CD14-positive monocyte (primary cell): ENCODE data around the gene RASGRP3. TPM values are rescaled to one million over a fixed set of nuclear protein-coding genes. Genes with fewer than 3 reads are reported as not detected.

Source experiments
- DNase-seq, 3 donors: peaks; one replicate each; pipeline ENCODE4 v3.0.0-alpha.2; 2011 to 2022
- H2AFZ ChIP-seq: 2 replicates; pipeline ENCODE4 v1.6.0; 2012; ENCODE audit warnings: mild to moderate bottlenecking, low read depth, low read length, inconsistent platforms; ENCODE audit not compliant: insufficient read depth, poor library complexity, severe bottlenecking
- H3K27ac ChIP-seq, 2 donors: 1 replicate in 1 of 2; 2 replicates in 1 of 2; pipeline ENCODE4 v1.5.1; 2012 to 2013; ENCODE audit warnings: low read length in 2 of 2, control low read depth in 1 of 2, inconsistent platforms in 1 of 2, low read depth in 1 of 2, mild to moderate bottlenecking in 1 of 2
- H3K27me3 ChIP-seq, 2 donors: one replicate each; pipeline versions ENCODE4 v1.6.0 to v1.6.1; 2011 to 2013; ENCODE audit warnings: low read length in 2 of 2; ENCODE audit not compliant: control insufficient read depth in 2 of 2, insufficient read depth in 2 of 2
- H3K36me3 ChIP-seq, 2 donors: replicated peaks in 1 of 2; 1 replicate in 1 of 2; 2 replicates in 1 of 2; pipeline versions ENCODE4 v1.5.1 to v1.6.1; 2012 to 2013; ENCODE audit warnings: low read length in 2 of 2, control low read depth in 1 of 2, inconsistent platforms in 1 of 2, mild to moderate bottlenecking in 1 of 2; ENCODE audit not compliant: insufficient read depth in 2 of 2, control insufficient read depth in 1 of 2
- H3K4me1 ChIP-seq, 2 donors: 1 replicate in 1 of 2; 2 replicates in 1 of 2; pipeline versions ENCODE4 v1.5.1 to v1.6.1; 2012 to 2013; ENCODE audit warnings: low read length in 2 of 2, control low read depth in 1 of 2, inconsistent platforms in 1 of 2, mild to moderate bottlenecking in 1 of 2, moderate library complexity in 1 of 2; ENCODE audit not compliant: insufficient read depth in 2 of 2, control insufficient read depth in 1 of 2
- H3K4me2 ChIP-seq: replicated peaks from 2 replicates; pipeline ENCODE3; 2012; ENCODE audit warnings: low read length, moderate library complexity, mild to moderate bottlenecking; ENCODE audit not compliant: poor library complexity, severe bottlenecking; ENCODE audit errors: extremely low read depth
- H3K4me3 ChIP-seq, 3 experiments: fragments of 200-600 bp in 1 of 3; sonication (generic) in 1 of 3; replicated peaks in 1 of 3; 1 replicate in 2 of 3; 2 replicates in 1 of 3; pipeline ENCODE4 v1.5.1; 2011 to 2013; ENCODE audit warnings: low read length in 3 of 3, mild to moderate bottlenecking in 3 of 3, control low read depth in 2 of 3, low read depth in 2 of 3, inconsistent platforms in 1 of 3, moderate library complexity in 1 of 3
- H3K79me2 ChIP-seq: 2 replicates; pipeline ENCODE4 v1.6.0; 2012; ENCODE audit warnings: mild to moderate bottlenecking, control low read depth, inconsistent platforms, low read length, moderate library complexity; ENCODE audit not compliant: insufficient read depth
- H3K9ac ChIP-seq: 2 replicates; pipeline ENCODE4 v1.6.0; 2017; ENCODE audit warnings: low read length, mild to moderate bottlenecking; ENCODE audit not compliant: insufficient read depth, poor library complexity, severe bottlenecking
- H3K9me3 ChIP-seq, 2 donors: replicated peaks in 1 of 2; 1 replicate in 1 of 2; 2 replicates in 1 of 2; pipeline versions ENCODE4 v1.5.1 to v1.6.1; 2012 to 2013; ENCODE audit warnings: low read length in 2 of 2, control low read depth in 1 of 2; ENCODE audit not compliant: control insufficient read depth in 1 of 2, insufficient read depth in 1 of 2
- H4K20me1 ChIP-seq: 2 replicates; pipeline ENCODE4 v1.6.0; 2012; ENCODE audit warnings: mild to moderate bottlenecking, low read length, control low read depth, moderate library complexity; ENCODE audit not compliant: insufficient read depth
- H3K27ac Mint-ChIP-seq, 7 donors: one replicate each; pipeline ENCODE4 v1.8.0; 2020; ENCODE audit warnings: mild to moderate bottlenecking in 7 of 7, mixed read lengths in 7 of 7, moderate library complexity in 6 of 7, inconsistent platforms in 2 of 7
- H3K27me3 Mint-ChIP-seq, 3 donors: one replicate each; pipeline ENCODE4 v1.8.0; 2021 to 2022; ENCODE audit warnings: low read depth in 3 of 3, mild to moderate bottlenecking in 3 of 3, mixed read lengths in 3 of 3, moderate library complexity in 3 of 3, inconsistent platforms in 1 of 3
- H3K36me3 Mint-ChIP-seq, 2 donors: one replicate each; pipeline ENCODE4 v1.8.0; 2020; ENCODE audit warnings: mixed read lengths in 2 of 2, inconsistent platforms in 1 of 2, mild to moderate bottlenecking in 1 of 2
- H3K4me1 Mint-ChIP-seq: one replicate; pipeline ENCODE4 v1.8.0; 2020; ENCODE audit warnings: mild to moderate bottlenecking, mixed read lengths
- H3K4me3 Mint-ChIP-seq, 2 donors: one replicate each; pipeline ENCODE4 v1.8.0; 2020; ENCODE audit warnings: mild to moderate bottlenecking in 2 of 2, mixed read lengths in 2 of 2, moderate library complexity in 1 of 2
- H3K9me3 Mint-ChIP-seq, 7 donors: one replicate each; pipeline ENCODE4 v1.8.0; 2020 to 2022; ENCODE audit warnings: mixed read lengths in 7 of 7, mild to moderate bottlenecking in 6 of 7, moderate library complexity in 6 of 7, inconsistent platforms in 2 of 7
- CTCF ChIP-seq: fragments of 200-600 bp; IDR thresholded peaks from one replicate; pipeline ENCODE4 v1.8.0; 2022; ENCODE audit warnings: antibody characterized with exemption, mild to moderate bottlenecking
- WGBS: methylation state at CpG from one replicate; pipeline ENCODE4 v1.1.5; 2013; ENCODE audit warnings: missing lambda C conversion rate; ENCODE audit not compliant: insufficient coverage; 5-methylcytosine and 5-hydroxymethylcytosine counted together
- intact Hi-C, 2 donors: fragments of 100-400 bp; cut with micrococcal nuclease; formaldehyde crosslinking; loops; one replicate each; pipeline versions ENCODE4 v1.15.0 to v1.15.1; 2023
- polyA plus RNA-seq, 3 donors: library from polyadenylated mRNA; depleted of rRNA in 1 of 3; unstranded in 2 of 3; stranded (reverse) in 1 of 3; fragments of 300-500 nt in 2 of 3; fragments of >200 nt in 1 of 3; fragmentation: Illumina TruSeq in 2 of 3; gene quantifications; 1 replicate in 2 of 3; 2 replicates in 1 of 3; pipeline ENCODE4 v1.2.3, GENCODE V29; 2012 to 2021

Gene RASGRP3
- polyA plus RNA-seq, 3 donors: 0.62 to 0.89 (median 0.84) TPM

GRCh38 chr2:33602201-33602830 lies 125.9 kb downstream of the RASGRP3 start:
- Mint-ChIP-seq H3K9me3 (no peaks in the 10 kb centered on the region), H3K4me3 (no peak overlapping the region), H3K4me1 (peaks cover 18% of the 10 kb centered on the region), H3K27me3 (peaks cover 0 to 11% (median 2%) of the 10 kb centered on the region in 3 donors), H3K36me3 (no peaks in the 10 kb centered on the region), H3K27ac (no peak overlapping the region)
- no peak overlapping the region for H3K4me3 ChIP-seq
- H3K9me3 ChIP-seq: no peaks in the 10 kb centered on the region
- peaks cover 3% of the 10 kb centered on the region for H4K20me1 ChIP-seq
- H3K4me2 ChIP-seq: no peak overlapping the region
- H3K79me2 ChIP-seq: peaks cover 18% of the 10 kb centered on the region
- H3K4me1 ChIP-seq: peaks cover 14 to 24% of the 10 kb centered on the region in 2 donors
- no peaks in the 10 kb centered on the region for H3K36me3 ChIP-seq
- intact Hi-C loops: no loop called here
- no peak overlapping the region for H3K9ac ChIP-seq
- no peak for DNase-seq
- peak overlapping the region; percentile 29 for H2AFZ ChIP-seq
- 93% methylated on average over 2 of the region's 6 CpGs for WGBS
- H3K27me3 ChIP-seq: no peaks in the 10 kb centered on the region
- H3K27ac ChIP-seq: no peak overlapping the region
- no peak for TF ChIP-seq CTCF

GRCh38 chr2:33603416-33603815 lies 127.0 kb downstream of the RASGRP3 start:
- Histone ChIP-seq H3K36me3 (no peaks in the 10 kb centered on the region), H4K20me1 (no peaks in the 10 kb centered on the region), H3K27ac (no peak overlapping the region), H3K27me3 (no peaks in the 10 kb centered on the region), H3K9ac (no peak overlapping the region), H3K4me2 (no peak overlapping the region), H3K4me3 (no peak overlapping the region), H3K4me1 (peaks cover 6 to 13% of the 10 kb centered on the region in 2 donors), H3K9me3 (no peaks in the 10 kb centered on the region), H2AFZ (no peak overlapping the region), H3K79me2 (peaks cover 7% of the 10 kb centered on the region)
- H3K4me1 Mint-ChIP-seq: peaks cover 8% of the 10 kb centered on the region
- H3K36me3 Mint-ChIP-seq: no peaks in the 10 kb centered on the region
- no CpG with 5 or more reads among the region's 3 CpGs for WGBS
- no peak for DNase-seq
- peaks cover 0 to 11% (median 2%) of the 10 kb centered on the region in 3 donors for H3K27me3 Mint-ChIP-seq
- TF ChIP-seq CTCF: no peak
- H3K4me3 Mint-ChIP-seq: no peak overlapping the region
- peaks cover 0 to 1% (median 0%) of the 10 kb centered on the region in 7 donors for H3K9me3 Mint-ChIP-seq
- no peak overlapping the region for H3K27ac Mint-ChIP-seq
- intact Hi-C loops: no loop called here
